Mesenchymal stem cell (in vitro differentiated cells and primary cell): ENCODE measurements around the gene AKAP8L.
"Not testable (repeated sequence)": the region's sequence is repeated elsewhere in the genome, so short reads cannot be mapped to it uniquely, and the experiment has no call there.

Experiments used
- DNase-seq: peaks from one replicate; pipeline ENCODE4 v3.0.0-alpha.2; 2013
- H2AFZ ChIP-seq: one replicate; pipeline ENCODE4 v1.6.1; 2013; ENCODE audit warnings: low read depth, mild to moderate bottlenecking, control low read depth, inconsistent platforms, low read length, moderate library complexity
- H2AK5ac ChIP-seq: 2 replicates; pipeline ENCODE4 v1.6.1; 2013; ENCODE audit warnings: low read length, moderate library complexity, mild to moderate bottlenecking, inconsistent platforms; ENCODE audit not compliant: severe bottlenecking
- H2BK120ac ChIP-seq: one replicate; pipeline ENCODE4 v1.6.1; 2013; ENCODE audit warnings: low read depth, mild to moderate bottlenecking, inconsistent platforms, low read length, moderate library complexity
- H2BK12ac ChIP-seq, 2 experiments: one replicate each; pipeline ENCODE4 v1.6.1; 2013; ENCODE audit warnings: inconsistent platforms in 2 of 2, low read length in 2 of 2, mild to moderate bottlenecking in 2 of 2, moderate library complexity in 2 of 2, control low read depth in 1 of 2
- H2BK15ac ChIP-seq: one replicate; pipeline ENCODE4 v1.6.1; 2013; ENCODE audit warnings: mild to moderate bottlenecking, low read depth, inconsistent platforms; ENCODE audit not compliant: poor library complexity, severe bottlenecking
- H2BK5ac ChIP-seq: 2 replicates; pipeline ENCODE4 v1.6.1; 2013; ENCODE audit warnings: low read depth, mild to moderate bottlenecking, low read length, control low read depth, inconsistent platforms; ENCODE audit not compliant: poor library complexity, severe bottlenecking
- H3K14ac ChIP-seq, 2 experiments: one replicate each; pipeline ENCODE4 v1.6.1; 2013; ENCODE audit warnings: inconsistent platforms in 2 of 2, low read length in 2 of 2, control low read depth in 1 of 2, mild to moderate bottlenecking in 1 of 2, moderate library complexity in 1 of 2
- H3K18ac ChIP-seq, 2 experiments: one replicate each; pipeline ENCODE4 v1.6.1; 2013; ENCODE audit warnings: inconsistent platforms in 2 of 2, low read length in 2 of 2, control low read depth in 1 of 2, low read depth in 1 of 2, mild to moderate bottlenecking in 1 of 2
- H3K23ac ChIP-seq, 2 experiments: one replicate each; pipeline ENCODE4 v1.6.1; 2013; ENCODE audit warnings: inconsistent platforms in 2 of 2, low read length in 2 of 2, mild to moderate bottlenecking in 2 of 2, moderate library complexity in 2 of 2, control low read depth in 1 of 2
- H3K27ac ChIP-seq: 2 replicates; pipeline ENCODE4 v1.5.1; 2013; ENCODE audit warnings: mild to moderate bottlenecking, moderate library complexity, low read length, control low read depth, inconsistent platforms; ENCODE audit not compliant: poor library complexity, severe bottlenecking
- H3K27me3 ChIP-seq, 2 experiments: 2 replicates each; pipeline versions ENCODE4 v1.6.1 to v1.7.0; 2013; ENCODE audit warnings: low read length in 2 of 2, mild to moderate bottlenecking in 2 of 2, moderate library complexity in 2 of 2, control low read depth in 1 of 2, inconsistent platforms in 1 of 2; ENCODE audit not compliant: control insufficient read depth in 1 of 2, insufficient read depth in 1 of 2
- H3K36me3 ChIP-seq, 2 experiments: 2 replicates each; pipeline versions ENCODE4 v1.6.1 to v1.7.0; 2013; ENCODE audit warnings: low read length in 2 of 2, control low read depth in 1 of 2, inconsistent platforms in 1 of 2, low read depth in 1 of 2, mild to moderate bottlenecking in 1 of 2; ENCODE audit not compliant: insufficient read depth in 2 of 2, control insufficient read depth in 1 of 2
- H3K4ac ChIP-seq, 2 experiments: one replicate each; pipeline ENCODE4 v1.6.1; 2013; ENCODE audit warnings: inconsistent platforms in 2 of 2, low read length in 2 of 2, mild to moderate bottlenecking in 2 of 2, moderate library complexity in 2 of 2, control low read depth in 1 of 2, low read depth in 1 of 2
- H3K4me1 ChIP-seq: 2 replicates; pipeline ENCODE4 v1.6.1; 2013; ENCODE audit warnings: low read depth, low read length, control low read depth; ENCODE audit not compliant: control insufficient read depth, insufficient read depth
- H3K4me2 ChIP-seq: 2 replicates; pipeline ENCODE4 v1.6.1; 2013; ENCODE audit warnings: low read length, mild to moderate bottlenecking, inconsistent platforms; ENCODE audit not compliant: poor library complexity, severe bottlenecking
- H3K4me3 ChIP-seq, 2 experiments: 2 replicates each; pipeline versions ENCODE4 v1.5.1 to v1.7.0; 2013; ENCODE audit warnings: low read length in 2 of 2, mild to moderate bottlenecking in 2 of 2, control low read depth in 1 of 2, low read depth in 1 of 2; ENCODE audit not compliant: insufficient read depth in 1 of 2
- H3K79me1 ChIP-seq: replicated peaks from 2 replicates; pipeline ENCODE4 v1.6.1; 2013; ENCODE audit warnings: mild to moderate bottlenecking, control low read depth, low read length, inconsistent platforms; ENCODE audit not compliant: poor library complexity, severe bottlenecking
- H3K9ac ChIP-seq: 2 replicates; pipeline ENCODE4 v1.7.0; 2013; ENCODE audit warnings: mild to moderate bottlenecking, low read length, moderate library complexity
- H3K9me3 ChIP-seq: 2 replicates; pipeline ENCODE4 v1.7.0; 2013; ENCODE audit warnings: mild to moderate bottlenecking, low read length; ENCODE audit not compliant: control insufficient read depth
- H4K8ac ChIP-seq: one replicate; pipeline ENCODE4 v1.6.1; 2013; ENCODE audit warnings: inconsistent platforms, mild to moderate bottlenecking, low read length, moderate library complexity
- H4K91ac ChIP-seq: one replicate; pipeline ENCODE4 v1.6.1; 2013; ENCODE audit warnings: mild to moderate bottlenecking, low read length, inconsistent platforms
- WGBS: methylation state at CpG from one replicate; pipeline ENCODE4 v1.1.7; 2013; ENCODE audit warnings: mixed read lengths; 5-methylcytosine and 5-hydroxymethylcytosine counted together

Gene AKAP8L

GRCh38 chr19:15397236-15397635, 21.6 kb downstream of the AKAP8L start:
- H3K4ac ChIP-seq = no peak overlapping the region
- no peak overlapping the region for H3K4me2 ChIP-seq
- H3K9ac ChIP-seq = no peak overlapping the region
- no peak overlapping the region for H3K27ac ChIP-seq
- H2BK5ac ChIP-seq = no peak overlapping the region
- H2AK5ac ChIP-seq = no peak overlapping the region
- peaks cover 74% of the 10 kb centered on the region in 2 experiments for H3K36me3 ChIP-seq
- H4K91ac ChIP-seq = no peak overlapping the region
- H2AFZ ChIP-seq = no peak overlapping the region
- H3K23ac ChIP-seq = no peak overlapping the region
- H2BK120ac ChIP-seq = no peak overlapping the region
- H3K4me3 ChIP-seq = no peak overlapping the region
- H3K79me1 ChIP-seq = peaks cover 40% of the 10 kb centered on the region
- H2BK15ac ChIP-seq = no peak overlapping the region
- H4K8ac ChIP-seq = no peak overlapping the region
- no peak overlapping the region for H3K18ac ChIP-seq
- H3K4me1 ChIP-seq = peaks cover 3% of the 10 kb centered on the region
- H3K14ac ChIP-seq = no peak overlapping the region
- WGBS = 99% methylated on average over 6 of the region's 6 CpGs
- H3K9me3 ChIP-seq = no peaks in the 10 kb centered on the region
- no peak overlapping the region for H2BK12ac ChIP-seq
- H3K27me3 ChIP-seq = no peaks in the 10 kb centered on the region
- no peak for DNase-seq

GRCh38 chr19:15396436-15396835, 22.4 kb downstream of the AKAP8L start:
- Histone ChIP-seq H2BK120ac (no peak overlapping the region), H3K36me3 (peaks cover 74 to 78% of the 10 kb centered on the region in 2 experiments), H2BK5ac (no peak overlapping the region), H3K4me2 (no peak overlapping the region), H3K4me3 (no peak overlapping the region), H3K14ac (no peak overlapping the region), H3K4ac (no peak overlapping the region), H2AK5ac (no peak overlapping the region), H3K4me1 (peaks cover 3% of the 10 kb centered on the region), H3K9me3 (no peaks in the 10 kb centered on the region), H2BK12ac (no peak overlapping the region), H4K8ac (no peak overlapping the region), H3K9ac (no peak overlapping the region), H4K91ac (no peak overlapping the region), H3K79me1 (peaks cover 44% of the 10 kb centered on the region), H3K27ac (no peak overlapping the region), H2BK15ac (no peak overlapping the region), H3K23ac (no peak overlapping the region), H2AFZ (no peak overlapping the region), H3K27me3 (no peaks in the 10 kb centered on the region), H3K18ac (no peak overlapping the region)
- no peak for DNase-seq
- WGBS = 100% methylated on average over 3 of the region's 3 CpGs

GRCh38 chr19:15395251-15395650, 23.5 kb downstream of the AKAP8L start:
- not testable (repeated sequence) for H3K18ac ChIP-seq, H2BK5ac ChIP-seq, H3K4me1 ChIP-seq, H3K9me3 ChIP-seq, H2BK15ac ChIP-seq, H3K23ac ChIP-seq, H3K9ac ChIP-seq, H3K27ac ChIP-seq, H2AFZ ChIP-seq, DNase-seq, H3K27me3 ChIP-seq, H4K91ac ChIP-seq, H3K4me2 ChIP-seq, H3K14ac ChIP-seq, H3K4me3 ChIP-seq, H4K8ac ChIP-seq, H2BK12ac ChIP-seq, H2BK120ac ChIP-seq, H3K4ac ChIP-seq, H2AK5ac ChIP-seq
- Histone ChIP-seq H3K36me3 (peaks cover 63 to 71% of the 10 kb centered on the region in 2 experiments), H3K79me1 (peaks cover 42% of the 10 kb centered on the region)
- over 99% methylated on average over 17 of the region's 17 CpGs for WGBS

- no peak overlapping the region for H2AFZ ChIP-seq
- DNase-seq = no peak
- no peak overlapping the region for H2BK15ac ChIP-seq
- peaks cover 37% of the 10 kb centered on the region for H3K79me1 ChIP-seq
- H3K9ac ChIP-seq = no peak overlapping the region
- no peak overlapping the region for H2BK5ac ChIP-seq
- H2BK120ac ChIP-seq = no peak overlapping the region
- H3K14ac ChIP-seq = no peak overlapping the region
- no peak overlapping the region for H4K91ac ChIP-seq
- no peak overlapping the region for H3K4me2 ChIP-seq
- no peak overlapping the region for H3K27ac ChIP-seq
- no peaks in the 10 kb centered on the region for H3K27me3 ChIP-seq
- no peak overlapping the region for H3K4me3 ChIP-seq
- H3K18ac ChIP-seq = no peak overlapping the region
- no peak overlapping the region for H3K4ac ChIP-seq
- H3K36me3 ChIP-seq = peaks cover 59 to 70% of the 10 kb centered on the region in 2 experiments
- 100% methylated on average over 2 of the region's 5 CpGs for WGBS
- H2AK5ac ChIP-seq = no peak overlapping the region
- H3K4me1 ChIP-seq = peaks cover 3% of the 10 kb centered on the region
- H2BK12ac ChIP-seq = no peak overlapping the region
- H3K9me3 ChIP-seq = no peaks in the 10 kb centered on the region
- no peak overlapping the region for H4K8ac ChIP-seq
- no peak overlapping the region for H3K23ac ChIP-seq
Measured at GRCh38 chr19:15394426-15394825, 24.4 kb downstream of the AKAP8L start.
